CD4-positive, alpha-beta T cell treated with Interleukin-15 for 4 hours (primary cell): ENCODE measurements around the gene PPP1R26.

Experiments
- DNase-seq: peaks from one replicate; pipeline ENCODE4 v3.0.0-alpha.2; 2020; ENCODE audit warnings: low spot score

The PPP1R26 gene

DNA sequence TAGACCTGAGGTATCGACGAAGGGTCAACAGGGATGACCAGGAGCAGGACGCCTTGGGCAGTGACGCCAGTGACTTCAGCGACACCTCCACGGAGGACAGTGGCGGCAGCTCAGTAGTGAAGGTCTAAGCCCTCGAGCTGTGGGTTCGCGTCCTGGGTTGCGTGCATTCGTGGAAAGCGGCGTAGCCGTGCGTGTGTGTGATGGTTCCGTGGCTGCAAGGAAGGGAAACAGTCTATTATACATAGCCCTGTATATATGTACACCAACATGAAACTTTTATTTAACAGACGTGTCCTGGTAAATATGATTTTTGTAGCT lies 8.4 kb downstream of the PPP1R26 start:
- DNase-seq, result no peak

- no peak for DNase-seq
Measured at GRCh38 chr9:135488527-135488926, 8.9 kb downstream of the PPP1R26 start.

DNA sequence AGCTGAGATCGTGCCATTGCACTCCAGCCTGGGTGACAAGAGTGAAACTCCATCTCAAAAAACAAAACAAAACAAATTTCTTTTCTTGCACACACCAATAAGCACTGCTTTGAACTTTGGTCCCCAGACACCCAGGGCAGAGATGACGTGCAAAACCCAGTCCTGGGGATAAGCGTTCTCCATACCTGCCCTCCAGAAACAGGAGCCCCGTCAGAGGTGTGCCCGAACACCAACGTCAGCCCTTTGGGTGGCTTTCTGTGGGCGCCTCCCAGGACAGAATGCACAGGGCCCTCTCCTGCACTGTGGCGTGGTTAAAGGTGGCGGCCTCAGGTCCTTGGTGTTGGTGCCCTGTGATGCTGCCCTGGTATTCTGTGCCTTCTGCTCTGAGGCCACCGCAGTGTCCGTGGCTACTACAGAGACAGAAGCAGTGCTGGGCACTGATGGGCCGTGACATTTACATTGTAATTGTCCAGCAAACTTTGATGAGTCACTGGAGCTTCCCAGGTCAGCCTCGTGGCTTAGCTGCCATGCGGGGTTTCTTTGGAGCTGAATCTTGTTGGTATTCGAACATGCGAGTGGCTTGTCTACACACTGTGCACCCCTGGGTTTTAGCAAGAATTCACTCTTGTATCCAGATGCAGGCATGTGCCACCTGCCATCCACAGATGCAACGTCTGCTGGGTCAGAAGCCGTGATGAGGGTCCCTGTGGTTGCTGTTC lies 9.8 kb downstream of the PPP1R26 start:
- no peak for DNase-seq

DNA sequence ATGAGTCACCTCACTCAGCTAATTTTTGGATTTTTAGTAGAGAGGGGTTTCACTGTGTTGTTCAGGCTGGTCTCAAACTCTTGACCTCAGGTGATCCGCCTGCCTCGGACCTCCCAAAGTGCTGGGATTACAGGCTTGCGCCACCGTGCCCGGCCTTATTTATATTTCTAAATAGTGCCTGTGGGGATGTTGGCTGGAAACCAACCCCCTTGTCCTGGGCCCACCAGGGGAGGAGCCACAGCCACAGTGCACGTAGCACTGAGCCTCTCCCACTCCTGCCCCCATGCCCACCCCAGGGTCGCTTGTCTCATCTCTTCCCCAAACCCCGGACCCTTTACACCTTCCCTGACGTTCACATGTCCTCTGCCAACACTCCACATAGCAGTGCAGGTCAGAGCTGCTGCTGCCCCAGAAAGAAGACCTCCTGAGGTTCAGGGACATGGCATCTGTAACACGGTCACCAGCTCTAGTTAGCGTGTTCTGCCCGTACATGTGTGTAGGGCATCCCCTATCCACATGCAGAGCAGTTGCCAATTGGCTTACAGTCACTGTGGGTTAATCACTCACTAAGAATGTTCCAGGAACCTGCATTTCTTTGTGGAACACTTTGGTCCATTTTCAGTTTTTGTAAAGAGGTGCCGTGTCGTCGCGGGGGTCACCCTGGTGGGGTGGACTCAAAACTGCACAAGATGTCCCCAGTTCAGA lies 10.7 kb downstream of the PPP1R26 start:
- DNase-seq, result no peak

- no peak for DNase-seq
Measured at GRCh38 chr9:135490980-135491464, 11.4 kb downstream of the PPP1R26 start.

DNA sequence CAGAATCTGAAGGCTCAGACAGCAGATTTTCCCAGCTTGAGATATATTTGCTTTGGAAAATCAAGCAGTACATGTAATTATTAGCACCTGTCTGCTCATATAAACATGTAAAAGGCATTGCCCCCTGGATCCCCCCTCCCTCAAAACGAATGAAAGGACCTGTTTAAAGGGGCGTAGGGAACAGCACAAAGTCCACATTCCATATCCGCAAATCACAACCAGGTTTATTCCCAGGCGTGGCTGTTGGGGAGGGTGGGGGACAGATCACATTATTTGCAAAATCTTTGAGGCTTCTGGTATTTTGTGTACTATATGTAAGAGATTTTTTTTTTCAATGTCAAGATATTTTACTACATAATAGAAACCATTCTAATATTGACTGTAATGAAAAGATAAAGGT lies 12.2 kb downstream of the PPP1R26 start:
- no peak for DNase-seq

DNA sequence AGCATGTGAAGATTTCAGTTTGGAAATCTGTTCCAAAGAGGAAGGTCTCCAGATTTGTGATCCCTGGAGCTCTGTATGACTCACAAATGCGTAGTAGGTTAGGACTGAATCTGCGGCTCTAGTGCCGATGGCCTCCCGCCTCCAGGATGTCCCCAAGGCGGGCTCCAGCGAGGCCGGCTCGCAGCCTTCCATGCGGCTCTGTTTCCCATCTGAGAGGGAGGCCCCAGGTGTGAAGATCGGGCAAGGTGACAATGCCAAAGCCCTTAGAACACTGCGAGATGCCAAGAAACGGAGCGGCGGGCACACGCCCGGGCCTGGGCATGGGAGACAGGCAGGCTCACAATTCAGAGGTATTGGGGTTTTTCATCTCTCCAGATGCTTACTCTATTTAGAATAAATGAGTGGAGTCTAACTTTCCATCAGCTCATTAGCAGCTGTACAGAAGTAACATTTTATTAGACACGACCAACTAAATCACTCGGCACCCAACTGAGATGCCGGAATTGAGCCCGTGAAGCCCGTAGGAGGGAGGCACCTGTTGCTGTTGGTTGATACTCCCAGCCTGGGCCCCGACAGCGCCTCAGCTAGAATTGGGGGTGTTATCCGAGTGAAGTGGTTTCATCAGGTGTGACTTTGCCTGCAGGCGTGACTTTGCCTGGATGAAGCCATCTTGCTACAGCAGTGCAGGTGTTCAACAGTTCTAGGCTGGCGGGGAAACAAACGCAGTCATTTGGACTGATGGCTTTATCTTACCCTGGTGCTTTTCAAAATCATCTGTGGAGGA lies 13.5 kb downstream of the PPP1R26 start:
- DNase-seq, result no peak

GRCh38 chr9:135494791-135495559 lies 15.4 kb downstream of the PPP1R26 start:
- no peak for DNase-seq

- DNase-seq, result no peak
Measured at GRCh38 chr9:135498381-135499126, 19.0 kb downstream of the PPP1R26 start.

GRCh38 chr9:135499326-135500070 lies 19.9 kb downstream of the PPP1R26 start:
- peak; percentile 89 for DNase-seq

GRCh38 chr9:135500071-135500524 lies 20.5 kb downstream of the PPP1R26 start:
- DNase-seq, result no peak

- DNase-seq, result peak; percentile 89
Measured at GRCh38 chr9:135500525-135501260, 21.1 kb downstream of the PPP1R26 start, which contains the start of gene MRPS2. Gene MRPS2 (plus strand): TSS chr9:135500682. CDS start chr9:135500711, 29 bp downstream.

GRCh38 chr9:135501261-135502167 lies 21.9 kb downstream of the PPP1R26 start:
- peak; percentile 24 for DNase-seq

- no peak for DNase-seq
Measured at GRCh38 chr9:135502168-135502872, 22.7 kb downstream of the PPP1R26 start.

DNA sequence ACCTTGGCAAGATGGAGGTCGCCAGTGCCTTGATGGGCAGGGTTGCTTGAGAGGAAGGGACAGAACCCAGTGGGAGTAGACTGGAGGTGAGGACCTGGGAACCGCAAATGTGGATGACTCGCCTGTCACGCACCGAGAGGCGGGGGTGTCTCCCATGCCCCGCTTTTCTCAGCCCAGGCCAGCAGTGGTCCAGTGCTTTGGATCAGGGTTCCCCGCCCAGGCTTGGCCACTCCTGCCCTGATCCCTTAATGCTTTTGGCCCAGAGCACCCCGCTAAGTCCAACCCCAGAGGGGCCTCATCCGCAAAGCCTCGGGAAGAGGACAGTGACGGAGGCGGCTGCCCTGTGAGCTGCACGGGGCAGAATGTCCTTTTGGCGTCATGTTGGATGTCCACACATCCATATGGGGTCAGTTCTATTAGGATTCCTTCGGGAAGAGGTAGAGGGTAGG lies 23.3 kb downstream of the PPP1R26 start:
- no peak for DNase-seq

DNA sequence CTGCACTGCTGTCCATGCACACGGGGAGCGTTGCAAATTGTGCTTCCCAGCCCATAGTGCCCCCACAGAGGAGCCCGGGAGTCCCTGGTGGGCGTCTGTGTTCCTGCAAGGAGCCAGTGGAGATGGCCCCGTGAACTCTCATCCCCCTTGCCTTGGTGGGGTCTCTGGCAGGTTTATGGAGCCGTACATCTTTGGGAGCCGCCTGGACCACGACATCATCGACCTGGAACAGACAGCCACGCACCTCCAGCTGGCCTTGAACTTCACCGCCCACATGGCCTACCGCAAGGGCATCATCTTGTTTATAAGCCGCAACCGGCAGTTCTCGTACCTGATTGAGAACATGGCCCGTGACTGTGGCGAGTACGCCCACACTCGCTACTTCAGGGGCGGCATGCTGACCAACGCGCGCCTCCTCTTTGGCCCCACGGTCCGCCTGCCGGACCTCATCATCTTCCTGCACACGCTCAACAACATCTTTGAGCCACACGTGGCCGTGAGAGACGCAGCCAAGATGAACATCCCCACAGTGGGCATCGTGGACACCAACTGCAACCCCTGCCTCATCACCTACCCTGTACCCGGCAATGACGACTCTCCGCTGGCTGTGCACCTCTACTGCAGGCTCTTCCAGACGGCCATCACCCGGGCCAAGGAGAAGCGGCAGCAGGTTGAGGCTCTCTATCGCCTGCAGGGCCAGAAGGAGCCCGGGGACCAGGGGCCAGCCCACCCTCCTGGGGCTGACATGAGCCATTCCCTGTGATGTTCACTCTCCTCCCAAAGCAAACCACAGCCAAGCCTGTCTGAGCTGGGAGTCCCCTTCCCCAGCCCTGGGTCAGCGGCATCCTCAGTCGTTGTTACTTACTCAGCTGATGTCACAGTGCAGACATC lies 24.0 kb downstream of the PPP1R26 start:
- DNase-seq, result no peak
